ENCODE measurements around the gene MCTP1. TPM values are rescaled to one million over a fixed set of nuclear protein-coding genes. Genes with fewer than 3 reads are reported as not detected.
"Not testable (repeated sequence)": the region's sequence is repeated elsewhere in the genome, so short reads cannot be mapped to it uniquely, and the experiment has no call there.

The MCTP1 gene
- total RNA-seq, 1 experiment from 2014 or later, result 13.3 TPM

GRCh38 chr5:95152131-95152530 is 132.8 kb downstream of the MCTP1 start:
- Histone ChIP-seq H3K27ac (no peak overlapping the region), H3K4me3 (no peak overlapping the region), H3K9me3 (replicated peaks) (peaks cover 7% of the 10 kb centered on the region), H3K27me3 (replicated peaks) (no peaks in the 10 kb centered on the region), H3K4me1 (replicated peaks) (no peaks in the 10 kb centered on the region), H3K36me3 (no peaks in the 10 kb centered on the region)
- DNase-seq (ENCODE audit: low read depth in 1 of 2, low spot score in 2 of 2), result no peak

- H3K4me1 ChIP-seq (replicated peaks), result no peaks in the 10 kb centered on the region
- no peak for DNase-seq (ENCODE audit: low read depth in 1 of 2, low spot score in 2 of 2)
Observed at GRCh38 chr5:95151694-95152093, 133.2 kb downstream of the MCTP1 start.

GRCh38 chr5:95149387-95149786 is 135.5 kb downstream of the MCTP1 start:
- H3K27ac ChIP-seq, result no peak overlapping the region

More at GRCh38 chr5:95151694-95152093, 133.2 kb downstream of the MCTP1 start:
- H3K4me3 ChIP-seq, result no peak overlapping the region
- H3K36me3 ChIP-seq, result no peaks in the 10 kb centered on the region
- no peak overlapping the region for H3K27ac ChIP-seq
- no peaks in the 10 kb centered on the region for H3K27me3 ChIP-seq (replicated peaks)
- H3K9me3 ChIP-seq (replicated peaks), result peaks cover 7% of the 10 kb centered on the region

GRCh38 chr5:95148453-95148852 is 136.4 kb downstream of the MCTP1 start:
- DNase-seq (ENCODE audit: low read depth in 1 of 2, low spot score in 2 of 2), result no peak
- no peak overlapping the region for H3K4me3 ChIP-seq
- peaks cover 7% of the 10 kb centered on the region for H3K9me3 ChIP-seq (replicated peaks)
- no peaks in the 10 kb centered on the region for H3K27me3 ChIP-seq (replicated peaks)
- H3K36me3 ChIP-seq, result no peaks in the 10 kb centered on the region
- no peaks in the 10 kb centered on the region for H3K4me1 ChIP-seq (replicated peaks)
- H3K27ac ChIP-seq, result no peak overlapping the region

More at GRCh38 chr5:95149387-95149786, 135.5 kb downstream of the MCTP1 start:
- no peak overlapping the region for H3K4me3 ChIP-seq
- no peaks in the 10 kb centered on the region for H3K36me3 ChIP-seq
- peaks cover 7% of the 10 kb centered on the region for H3K9me3 ChIP-seq (replicated peaks)
- DNase-seq (ENCODE audit: low read depth in 1 of 2, low spot score in 2 of 2), result no peak
- H3K27me3 ChIP-seq (replicated peaks), result no peaks in the 10 kb centered on the region
- no peaks in the 10 kb centered on the region for H3K4me1 ChIP-seq (replicated peaks)

GRCh38 chr5:95143858-95144257 is 141.0 kb downstream of the MCTP1 start:
- not testable (repeated sequence) for H3K27me3 ChIP-seq (replicated peaks); H3K9me3 ChIP-seq (replicated peaks); H3K36me3 ChIP-seq; H3K4me3 ChIP-seq; H3K27ac ChIP-seq; DNase-seq (ENCODE audit: low read depth in 1 of 2, low spot score in 2 of 2); H3K4me1 ChIP-seq (replicated peaks)

GRCh38 chr5:95142145-95142544 is 142.7 kb downstream of the MCTP1 start:
- H3K9me3 ChIP-seq (replicated peaks), result no peaks in the 10 kb centered on the region
- no peaks in the 10 kb centered on the region for H3K36me3 ChIP-seq
- H3K4me3 ChIP-seq, result no peak overlapping the region
- H3K27ac ChIP-seq, result no peak overlapping the region
- no peaks in the 10 kb centered on the region for H3K27me3 ChIP-seq (replicated peaks)
- peaks cover 11% of the 10 kb centered on the region for H3K4me1 ChIP-seq (replicated peaks)
- no peak for DNase-seq (ENCODE audit: low read depth in 1 of 2, low spot score in 2 of 2)

- Histone ChIP-seq H3K27me3 (replicated peaks) (no peaks in the 10 kb centered on the region), H3K9me3 (replicated peaks) (no peaks in the 10 kb centered on the region), H3K36me3 (no peaks in the 10 kb centered on the region), H3K4me1 (replicated peaks) (peaks cover 21% of the 10 kb centered on the region), H3K27ac (no peak overlapping the region), H3K4me3 (no peak overlapping the region)
- DNase-seq (ENCODE audit: low read depth in 1 of 2, low spot score in 2 of 2), result no peak
Observed at GRCh38 chr5:95141141-95141540, 143.8 kb downstream of the MCTP1 start.

- peak overlapping the region; percentile 68 for H3K27ac ChIP-seq
- peaks cover 36% of the 10 kb centered on the region for H3K4me1 ChIP-seq (replicated peaks)
- H3K36me3 ChIP-seq, result no peaks in the 10 kb centered on the region
- no peaks in the 10 kb centered on the region for H3K9me3 ChIP-seq (replicated peaks)
- no peak for DNase-seq (ENCODE audit: low read depth in 1 of 2, low spot score in 2 of 2)
- no peak overlapping the region for H3K4me3 ChIP-seq
- no peaks in the 10 kb centered on the region for H3K27me3 ChIP-seq (replicated peaks)
Observed at GRCh38 chr5:95134326-95134725, 150.6 kb downstream of the MCTP1 start.

GRCh38 chr5:95132096-95132495 is 152.8 kb downstream of the MCTP1 start:
- Histone ChIP-seq H3K4me1 (replicated peaks) (peaks cover 29% of the 10 kb centered on the region), H3K27me3 (replicated peaks) (no peaks in the 10 kb centered on the region), H3K9me3 (replicated peaks) (no peaks in the 10 kb centered on the region), H3K27ac (no peak overlapping the region), H3K36me3 (no peaks in the 10 kb centered on the region), H3K4me3 (no peak overlapping the region)
- DNase-seq (ENCODE audit: low read depth in 1 of 2, low spot score in 2 of 2), result no peak

- Histone ChIP-seq H3K27me3 (replicated peaks) (no peaks in the 10 kb centered on the region), H3K36me3 (no peaks in the 10 kb centered on the region), H3K27ac (no peak overlapping the region), H3K4me1 (replicated peaks) (peaks cover 17% of the 10 kb centered on the region), H3K4me3 (no peak overlapping the region), H3K9me3 (replicated peaks) (no peaks in the 10 kb centered on the region)
- no peak for DNase-seq (ENCODE audit: low read depth in 1 of 2, low spot score in 2 of 2)
Observed at GRCh38 chr5:95130941-95131340, 154.0 kb downstream of the MCTP1 start.

- H3K4me3 ChIP-seq, result no peak overlapping the region
- H3K9me3 ChIP-seq (replicated peaks), result no peaks in the 10 kb centered on the region
- H3K4me1 ChIP-seq (replicated peaks), result no peaks in the 10 kb centered on the region
- no peaks in the 10 kb centered on the region for H3K36me3 ChIP-seq
- H3K27ac ChIP-seq, result no peak overlapping the region
- no peaks in the 10 kb centered on the region for H3K27me3 ChIP-seq (replicated peaks)
- DNase-seq (ENCODE audit: low read depth in 1 of 2, low spot score in 2 of 2), result no peak
Observed at GRCh38 chr5:95124731-95125130, 160.2 kb downstream of the MCTP1 start.

- no peak for DNase-seq (ENCODE audit: low read depth in 1 of 2, low spot score in 2 of 2)
- H3K27me3 ChIP-seq (replicated peaks), result no peaks in the 10 kb centered on the region
- no peaks in the 10 kb centered on the region for H3K9me3 ChIP-seq (replicated peaks)
- no peak overlapping the region for H3K27ac ChIP-seq
- H3K4me1 ChIP-seq (replicated peaks), result no peaks in the 10 kb centered on the region
- no peak overlapping the region for H3K4me3 ChIP-seq
- no peaks in the 10 kb centered on the region for H3K36me3 ChIP-seq
Observed at GRCh38 chr5:95124101-95124500, 160.8 kb downstream of the MCTP1 start.

GRCh38 chr5:95114902-95115301 is 170.0 kb downstream of the MCTP1 start:
- H3K4me1 ChIP-seq (replicated peaks), result peaks cover 31% of the 10 kb centered on the region
- H3K4me3 ChIP-seq, result no peak overlapping the region
- no peak for DNase-seq (ENCODE audit: low read depth in 1 of 2, low spot score in 2 of 2)
- no peaks in the 10 kb centered on the region for H3K36me3 ChIP-seq
- H3K27ac ChIP-seq, result no peak overlapping the region
- H3K27me3 ChIP-seq (replicated peaks), result no peaks in the 10 kb centered on the region
- H3K9me3 ChIP-seq (replicated peaks), result no peaks in the 10 kb centered on the region

- no peak for DNase-seq (ENCODE audit: low read depth in 1 of 2, low spot score in 2 of 2)
- Histone ChIP-seq H3K36me3 (no peaks in the 10 kb centered on the region), H3K4me3 (no peak overlapping the region), H3K27me3 (replicated peaks) (no peaks in the 10 kb centered on the region), H3K27ac (no peak overlapping the region), H3K4me1 (replicated peaks) (peaks cover 31% of the 10 kb centered on the region), H3K9me3 (replicated peaks) (no peaks in the 10 kb centered on the region)
Observed at GRCh38 chr5:95114305-95114704, 170.6 kb downstream of the MCTP1 start.

- H3K27me3 ChIP-seq (replicated peaks), result no peaks in the 10 kb centered on the region
- no peak overlapping the region for H3K4me3 ChIP-seq
- DNase-seq (ENCODE audit: low read depth in 1 of 2, low spot score in 2 of 2), result peak; percentile 81 to 87
- H3K9me3 ChIP-seq (replicated peaks), result no peaks in the 10 kb centered on the region
- H3K27ac ChIP-seq, result peak overlapping the region; percentile 40
- H3K36me3 ChIP-seq, result no peaks in the 10 kb centered on the region
- peaks cover 31% of the 10 kb centered on the region for H3K4me1 ChIP-seq (replicated peaks)
Observed at GRCh38 chr5:95113489-95113888, 171.4 kb downstream of the MCTP1 start.
